ENCODE results near the gene MKNK1.

DNA sequence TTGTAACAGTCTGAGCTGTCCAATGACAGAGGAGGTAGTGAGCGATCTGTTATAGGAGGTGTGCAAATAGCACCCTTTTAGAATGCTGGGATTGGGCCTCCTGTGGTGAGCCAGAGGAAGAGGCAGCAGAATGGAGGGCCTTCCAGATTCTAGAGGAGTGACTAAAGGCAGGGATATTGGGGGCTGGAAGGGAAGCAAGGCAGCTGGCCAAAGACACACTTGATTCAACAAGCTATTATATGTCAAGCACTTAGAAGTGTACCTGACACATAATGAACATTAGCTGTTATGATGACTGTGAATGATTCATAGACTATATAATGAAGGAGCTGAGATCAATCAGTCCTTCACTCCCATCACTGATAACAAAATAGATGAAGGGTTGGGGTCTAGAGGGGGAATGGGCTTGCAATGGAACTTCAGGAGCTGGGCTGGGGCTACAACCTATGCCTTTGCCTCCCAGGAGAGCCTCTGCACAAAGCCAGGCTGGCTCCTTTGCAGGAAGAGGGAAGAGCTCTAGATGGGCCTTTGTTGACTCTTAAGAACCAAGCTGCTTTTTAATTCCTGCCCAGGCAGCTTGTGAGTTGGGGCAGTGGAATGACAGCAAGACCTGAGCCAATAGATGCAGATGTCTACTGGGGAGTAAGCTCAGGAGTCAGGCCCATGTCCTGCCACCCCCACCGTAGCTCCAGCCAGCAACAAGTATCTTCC lies 2.3 kb upstream of the MKNK1 start:
- TF ChIP-seq GABPA (IDR thresholded peaks at IDR 0.05; ENCODE audit: low read depth): no peak
- TF ChIP-seq, protein P1, sequence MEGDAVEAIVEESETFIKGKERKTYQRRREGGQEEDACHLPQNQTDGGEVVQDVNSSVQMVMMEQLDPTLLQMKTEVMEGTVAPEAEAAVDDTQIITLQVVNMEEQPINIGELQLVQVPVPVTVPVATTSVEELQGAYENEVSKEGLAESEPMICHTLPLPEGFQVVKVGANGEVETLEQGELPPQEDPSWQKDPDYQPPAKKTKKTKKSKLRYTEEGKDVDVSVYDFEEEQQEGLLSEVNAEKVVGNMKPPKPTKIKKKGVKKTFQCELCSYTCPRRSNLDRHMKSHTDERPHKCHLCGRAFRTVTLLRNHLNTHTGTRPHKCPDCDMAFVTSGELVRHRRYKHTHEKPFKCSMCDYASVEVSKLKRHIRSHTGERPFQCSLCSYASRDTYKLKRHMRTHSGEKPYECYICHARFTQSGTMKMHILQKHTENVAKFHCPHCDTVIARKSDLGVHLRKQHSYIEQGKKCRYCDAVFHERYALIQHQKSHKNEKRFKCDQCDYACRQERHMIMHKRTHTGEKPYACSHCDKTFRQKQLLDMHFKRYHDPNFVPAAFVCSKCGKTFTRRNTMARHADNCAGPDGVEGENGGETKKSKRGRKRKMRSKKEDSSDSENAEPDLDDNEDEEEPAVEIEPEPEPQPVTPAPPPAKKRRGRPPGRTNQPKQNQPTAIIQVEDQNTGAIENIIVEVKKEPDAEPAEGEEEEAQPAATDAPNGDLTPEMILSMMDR (IDR thresholded peaks at IDR 0.05; ENCODE audit: insufficient read depth, low read length): no peak

Measured in HL-60 (cell line).